Smooth muscle cell (in vitro differentiated cells): ENCODE data around the gene ZNF678. TPM values are rescaled to one million over a fixed set of nuclear protein-coding genes. Genes with fewer than 3 reads are reported as not detected.

Source experiments
- DNase-seq: peaks from one replicate; lab custom pipeline; 2025; ENCODE audit not compliant: unreplicated experiment; lab: John Stamatoyannopoulos, UW
- H2AFZ ChIP-seq: fragments of 200-600 bp; sonication (generic); 2 replicates; pipeline ENCODE4 v1.6.0; 2016; ENCODE audit warnings: antibody characterized with exemption, low read depth, mild to moderate bottlenecking
- H3F3A ChIP-seq: fragments of 200-600 bp; sonication (generic); 2 replicates; pipeline ENCODE4 v1.6.0; 2017; ENCODE audit warnings: antibody characterized with exemption, low read depth
- H3K27ac ChIP-seq: fragments of 200-600 bp; sonication (generic); 2 replicates; pipeline ENCODE4 v1.5.1; 2016; ENCODE audit warnings: low read depth, mild to moderate bottlenecking
- H3K27me3 ChIP-seq: fragments of 200-600 bp; sonication (generic); 2 replicates; pipeline ENCODE4 v1.6.1; 2016; ENCODE audit warnings: low read depth, mild to moderate bottlenecking
- H3K36me3 ChIP-seq: fragments of 200-600 bp; sonication (generic); 2 replicates; pipeline ENCODE4 v1.5.1; 2016; ENCODE audit warnings: low read depth
- H3K4me1 ChIP-seq: fragments of 200-600 bp; sonication (generic); 2 replicates; pipeline ENCODE4 v1.5.1; 2016; ENCODE audit warnings: low read depth
- H3K4me2 ChIP-seq: fragments of 200-600 bp; sonication (generic); 2 replicates; pipeline ENCODE4 v1.6.0; 2016; ENCODE audit warnings: mild to moderate bottlenecking
- H3K4me3 ChIP-seq: fragments of 200-600 bp; sonication (generic); 2 replicates; pipeline ENCODE4 v1.5.1; 2016; ENCODE audit warnings: mild to moderate bottlenecking
- H3K79me2 ChIP-seq: fragments of 200-600 bp; sonication (generic); 2 replicates; pipeline ENCODE4 v1.6.0; 2016; ENCODE audit warnings: low read depth, mild to moderate bottlenecking
- H3K9ac ChIP-seq: fragments of 200-600 bp; sonication (generic); 2 replicates; pipeline ENCODE4 v1.6.0; 2016; ENCODE audit warnings: low read depth
- H3K9me3 ChIP-seq: fragments of 200-600 bp; sonication (generic); replicated peaks from 2 replicates; pipeline ENCODE4 v1.5.1; 2016; ENCODE audit warnings: low read depth
- H4K20me1 ChIP-seq: fragments of 200-600 bp; sonication (generic); 2 replicates; pipeline ENCODE4 v1.6.0; 2016; ENCODE audit warnings: low read depth
- WGBS: methylation state at CpG from one replicate; pipeline ENCODE4 v1.1.7; 2016; ENCODE audit warnings: low lambda C conversion rate; 5-methylcytosine and 5-hydroxymethylcytosine counted together
- polyA plus RNA-seq: library from polyadenylated mRNA; unstranded; fragments of >200 nt; fragmentation: Nextera tagmentation; extraction: Ambion mirVana; gene quantifications from 2 replicates; pipeline ENCODE4 v1.2.1, GENCODE V29; 2016
- total RNA-seq: library from RNA; depleted of rRNA; stranded (reverse); fragments of >200 nt; gene quantifications from 2 replicates; pipeline ENCODE4 v1.2.3, GENCODE V29; 2014
- TF ChIP-seq, protein P1 (sequence below): fragments of 200-600 bp; sonication (generic); IDR thresholded peaks from 2 replicates; pipeline ENCODE4 v1.5.1; 2017; ENCODE audit warnings: borderline replicate concordance, mild to moderate bottlenecking, antibody characterized with exemption; ENCODE audit not compliant: insufficient read depth, poor library complexity, severe bottlenecking

ZNF678 gene
- total RNA-seq: 8.7 and 10.3 TPM in 2 replicates
- polyA plus RNA-seq: 1.1 and 2.1 TPM in 2 replicates

DNA sequence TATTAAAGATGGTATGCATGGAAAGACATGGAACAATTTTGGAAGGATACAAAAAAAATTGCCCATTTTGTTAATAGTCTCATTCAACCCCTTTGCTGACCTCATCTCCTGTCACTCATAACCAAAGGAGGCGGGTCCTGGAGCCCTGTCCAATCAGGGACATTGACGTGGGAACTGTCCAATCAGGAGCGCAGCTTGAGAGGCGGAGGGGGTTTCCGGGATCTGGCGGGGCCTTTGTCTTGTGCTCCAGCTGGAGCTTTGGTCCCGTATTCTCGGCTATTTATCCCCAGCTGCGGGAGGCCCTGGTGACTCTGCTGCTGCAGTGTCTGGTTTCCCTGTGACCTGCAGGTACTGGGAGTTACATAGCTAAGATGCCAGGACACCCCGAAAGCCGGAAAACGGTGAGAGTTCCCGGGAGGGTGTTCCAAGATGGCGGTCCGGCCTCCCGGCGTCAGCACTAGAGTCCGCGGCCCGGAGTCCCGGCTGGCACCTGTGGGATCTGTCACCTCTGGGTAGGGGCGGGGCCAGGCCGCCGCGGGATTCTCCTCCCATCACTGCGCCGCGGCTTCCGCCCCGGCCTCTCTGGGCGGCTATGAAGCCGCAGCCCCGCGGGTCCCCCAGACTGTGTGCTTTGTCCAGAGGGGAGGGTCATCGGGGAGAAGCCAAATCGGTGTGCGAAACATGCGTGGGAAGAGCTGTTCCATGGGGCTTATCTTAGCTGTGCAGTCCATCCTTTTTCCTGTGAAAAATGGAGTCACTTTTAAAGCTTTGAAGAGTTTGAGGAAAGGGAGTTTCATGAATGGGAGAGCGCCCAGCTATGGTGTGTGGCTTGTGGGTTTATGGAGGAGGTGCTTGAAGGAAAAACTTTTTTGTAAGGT is at the start of gene ZNF678:
ZNF678 (plus strand) TSS at position 233 of the 878 bp plus-strand sequence. CDS start 87,436 bp downstream, outside the sequence.
- H4K20me1 ChIP-seq: peaks cover 13% of the 10 kb centered on the region
- no peaks in the 10 kb centered on the region for H3K36me3 ChIP-seq
- no peaks in the 10 kb centered on the region for H3K9me3 ChIP-seq
- H3K79me2 ChIP-seq: peaks cover 33% of the 10 kb centered on the region
- H3K27ac ChIP-seq: peak within 1 kb of the TSS; percentile 96
- peaks cover 7% of the 10 kb centered on the region for H3K4me1 ChIP-seq
- peak within 1 kb of the TSS; percentile 93 for H3K4me2 ChIP-seq
- peak; percentile 83 for DNase-seq
- H3F3A ChIP-seq: no peaks in the 10 kb centered on the region
- H3K9ac ChIP-seq: peak within 1 kb of the TSS; percentile 98
- no peaks in the 10 kb centered on the region for H3K27me3 ChIP-seq
- peak within 1 kb of the TSS; percentile 78 for H3K4me3 ChIP-seq
- TF ChIP-seq, protein P1, sequence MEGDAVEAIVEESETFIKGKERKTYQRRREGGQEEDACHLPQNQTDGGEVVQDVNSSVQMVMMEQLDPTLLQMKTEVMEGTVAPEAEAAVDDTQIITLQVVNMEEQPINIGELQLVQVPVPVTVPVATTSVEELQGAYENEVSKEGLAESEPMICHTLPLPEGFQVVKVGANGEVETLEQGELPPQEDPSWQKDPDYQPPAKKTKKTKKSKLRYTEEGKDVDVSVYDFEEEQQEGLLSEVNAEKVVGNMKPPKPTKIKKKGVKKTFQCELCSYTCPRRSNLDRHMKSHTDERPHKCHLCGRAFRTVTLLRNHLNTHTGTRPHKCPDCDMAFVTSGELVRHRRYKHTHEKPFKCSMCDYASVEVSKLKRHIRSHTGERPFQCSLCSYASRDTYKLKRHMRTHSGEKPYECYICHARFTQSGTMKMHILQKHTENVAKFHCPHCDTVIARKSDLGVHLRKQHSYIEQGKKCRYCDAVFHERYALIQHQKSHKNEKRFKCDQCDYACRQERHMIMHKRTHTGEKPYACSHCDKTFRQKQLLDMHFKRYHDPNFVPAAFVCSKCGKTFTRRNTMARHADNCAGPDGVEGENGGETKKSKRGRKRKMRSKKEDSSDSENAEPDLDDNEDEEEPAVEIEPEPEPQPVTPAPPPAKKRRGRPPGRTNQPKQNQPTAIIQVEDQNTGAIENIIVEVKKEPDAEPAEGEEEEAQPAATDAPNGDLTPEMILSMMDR: no peak
- WGBS: 2% methylated on average over 39 of the region's 39 CpGs
- peak within 1 kb of the TSS; percentile 92 for H2AFZ ChIP-seq

DNA sequence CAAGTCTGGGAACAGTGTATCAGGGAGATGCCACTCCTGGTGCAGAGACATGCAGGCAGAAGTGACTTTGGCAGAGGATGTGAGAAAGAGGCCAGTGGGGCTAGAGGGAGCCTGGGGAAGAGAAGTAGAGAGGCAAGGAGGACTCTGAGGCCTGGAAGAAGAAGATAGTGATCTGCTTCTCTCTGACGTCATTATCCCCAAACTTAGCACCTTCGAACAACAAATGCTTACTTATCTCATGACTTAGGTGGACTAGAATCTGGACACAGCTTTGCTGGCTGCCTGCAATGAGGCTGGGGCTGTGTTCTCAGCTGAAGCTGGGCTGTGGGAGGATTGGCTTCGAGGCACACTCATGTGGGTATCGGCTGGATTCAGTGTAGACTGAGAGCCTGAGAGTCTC is 44.5 kb upstream of the ZNF678 start:
- H4K20me1 ChIP-seq: no peaks in the 10 kb centered on the region
- no peak overlapping the region for H3K9ac ChIP-seq

DNA sequence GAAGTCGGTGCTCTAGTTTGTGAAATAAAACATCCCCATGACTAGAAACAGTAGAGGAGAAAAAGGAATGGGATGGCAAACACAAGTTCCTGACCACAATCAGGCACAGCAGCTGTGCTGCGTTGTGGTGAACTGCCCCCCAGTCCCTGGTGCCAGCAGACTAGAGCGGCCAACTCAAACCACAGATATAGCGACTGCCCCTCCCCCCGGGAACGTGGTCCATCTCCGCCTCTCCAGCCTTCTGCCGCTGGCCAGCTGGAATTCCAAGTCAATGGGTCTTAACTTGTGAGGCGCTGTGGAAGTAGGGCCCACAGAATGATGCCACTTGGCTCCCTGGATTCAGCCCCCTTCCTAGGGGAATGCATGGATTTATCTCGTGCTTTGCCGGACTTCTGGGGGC is 41.6 kb upstream of the ZNF678 start:
- Histone ChIP-seq H3K9me3 (no peaks in the 10 kb centered on the region), H3K4me2 (no peak overlapping the region), H3K36me3 (no peaks in the 10 kb centered on the region), H2AFZ (no peak overlapping the region), H3K79me2 (no peaks in the 10 kb centered on the region), H3K4me3 (no peak overlapping the region), H4K20me1 (no peaks in the 10 kb centered on the region), H3K4me1 (no peaks in the 10 kb centered on the region), H3K27ac (no peak overlapping the region), H3F3A (no peaks in the 10 kb centered on the region), H3K27me3 (no peaks in the 10 kb centered on the region), H3K9ac (no peak overlapping the region)
- TF ChIP-seq, protein P1: no peak
- WGBS: 92% methylated on average over 11 of the region's 11 CpGs
- no peak for DNase-seq

More for the DNA sequence above, 44.5 kb upstream of the ZNF678 start:
- 85% methylated on average over 4 of the region's 4 CpGs for WGBS
- H3K27me3 ChIP-seq: peaks cover 6% of the 10 kb centered on the region
- TF ChIP-seq, protein P1: no peak
- no peaks in the 10 kb centered on the region for H3F3A ChIP-seq
- no peak overlapping the region for H3K4me2 ChIP-seq
- H3K27ac ChIP-seq: no peak overlapping the region
- H3K36me3 ChIP-seq: no peaks in the 10 kb centered on the region
- H3K4me1 ChIP-seq: no peaks in the 10 kb centered on the region
- H2AFZ ChIP-seq: no peak overlapping the region
- no peaks in the 10 kb centered on the region for H3K9me3 ChIP-seq
- H3K4me3 ChIP-seq: no peak overlapping the region
- no peaks in the 10 kb centered on the region for H3K79me2 ChIP-seq
- no peak for DNase-seq
